SU-DHL-6 (cell line): ENCODE data around the gene AMN.

Experiments
- H2AFZ ChIP-seq: fragments of 200-600 bp; sonication (generic); 2 replicates; pipeline ENCODE4 v1.6.1; 2014; ENCODE audit warnings: low read depth, mild to moderate bottlenecking, moderate library complexity, mixed read lengths, antibody characterized with exemption, low read length; ENCODE audit not compliant: severe bottlenecking
- H3F3A ChIP-seq: fragments of 200-600 bp; shearing (Covaris generic); 2 replicates; pipeline ENCODE4 v1.6.0; 2016; ENCODE audit warnings: antibody characterized with exemption, mild to moderate bottlenecking; ENCODE audit not compliant: insufficient read depth
- H3K27ac ChIP-seq: fragments of 200-600 bp; sonication (generic); 2 replicates; pipeline ENCODE4 v1.5.1; 2016; ENCODE audit warnings: low read depth, mild to moderate bottlenecking, low read length, moderate library complexity, mixed read lengths
- H3K27me3 ChIP-seq: fragments of 200-600 bp; sonication (generic), shearing (Covaris generic); 2 replicates; pipeline ENCODE4 v1.6.0; 2014; ENCODE audit warnings: mild to moderate bottlenecking, low read length
- H3K36me3 ChIP-seq: fragments of 200-600 bp; sonication (generic); 2 replicates; pipeline ENCODE4 v1.6.1; 2014; ENCODE audit warnings: mild to moderate bottlenecking, low read length, mixed read lengths
- H3K4me2 ChIP-seq: fragments of 300-600, 200-600 bp; shearing (Covaris generic), sonication (generic); 2 replicates; pipeline ENCODE4 v1.6.0; 2014; ENCODE audit warnings: low read length, low read depth, mild to moderate bottlenecking; ENCODE audit not compliant: poor library complexity, severe bottlenecking
- H3K4me3 ChIP-seq: fragments of 200-600 bp; sonication (generic); 2 replicates; pipeline ENCODE4 v1.5.1; 2014; ENCODE audit warnings: antibody characterized with exemption, low read length, mild to moderate bottlenecking, mixed read lengths; ENCODE audit not compliant: insufficient read depth, poor library complexity, severe bottlenecking
- H3K79me2 ChIP-seq: fragments of 200-600 bp; sonication (generic); 2 replicates; pipeline ENCODE4 v1.6.1; 2014; ENCODE audit warnings: mild to moderate bottlenecking, low read length, moderate library complexity; ENCODE audit not compliant: insufficient read depth
- H3K9ac ChIP-seq: fragments of 200-600 bp; sonication (generic); 2 replicates; pipeline ENCODE4 v1.7.0; 2014; ENCODE audit warnings: mild to moderate bottlenecking, low read length
- H3K9me2 ChIP-seq: fragments of 200-600 bp; sonication (generic); replicated peaks from 2 replicates; pipeline ENCODE4 v1.6.1; 2014; ENCODE audit warnings: low read length; ENCODE audit not compliant: insufficient read depth
- H3K9me3 ChIP-seq: fragments of 200-600 bp; sonication (generic); 2 replicates; pipeline ENCODE4 v1.6.1; 2014; ENCODE audit warnings: low read length, mixed read lengths; ENCODE audit not compliant: insufficient read depth
- H4K20me1 ChIP-seq: fragments of 200-600 bp; sonication (generic); 2 replicates; pipeline ENCODE4 v1.6.1; 2014; ENCODE audit warnings: low read depth, mild to moderate bottlenecking, antibody characterized with exemption, low read length, moderate library complexity, mixed read lengths
- EZH2phosphoT487 ChIP-seq: fragments of 200-600 bp; sonication (generic), shearing (Covaris generic); conservative IDR thresholded peaks from 2 replicates; pipeline ENCODE4 v1.6.1; 2018; ENCODE audit warnings: mild to moderate bottlenecking, antibody characterized with exemption, low read length, moderate library complexity, mixed read lengths
- TF ChIP-seq, protein P1 (sequence below): fragments of 200-600 bp; sonication (generic); IDR thresholded peaks from one replicate; pipeline ENCODE4 v1.5.1; 2017; ENCODE audit warnings: antibody characterized with exemption, mild to moderate bottlenecking, low read length, moderate library complexity; ENCODE audit not compliant: insufficient read depth, poor library complexity, severe bottlenecking

AMN gene

DNA sequence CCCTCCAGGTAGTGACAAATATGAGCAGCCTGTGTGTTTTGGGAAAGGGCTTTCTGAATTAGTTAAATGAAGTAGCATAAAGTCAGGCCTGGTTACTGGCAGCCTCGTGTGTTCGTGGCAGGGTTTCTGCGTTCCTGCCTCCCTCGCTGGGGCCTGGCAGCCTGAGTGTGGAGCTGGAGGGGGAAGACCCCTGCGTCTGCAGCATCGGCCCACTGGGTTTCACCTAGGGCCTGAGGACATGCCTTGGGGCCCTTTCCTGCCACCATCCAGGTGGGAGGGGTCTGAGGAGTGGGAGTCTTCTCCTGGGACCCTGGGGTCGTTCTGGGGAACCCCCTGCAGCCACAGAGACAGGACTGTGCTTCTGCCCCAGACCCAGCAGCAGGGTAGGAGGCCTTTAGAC is 20.4 kb upstream of the AMN start:
- peak overlapping the region; percentile 40; the same call in 1 of the 2 replicates for H3K27ac ChIP-seq
- no peaks in the 10 kb centered on the region for H3K36me3 ChIP-seq
- no peaks in the 10 kb centered on the region for H3K79me2 ChIP-seq
- H3K9ac ChIP-seq = no peak overlapping the region; the same call in 1 of the 2 replicates
- TF ChIP-seq, protein P1, sequence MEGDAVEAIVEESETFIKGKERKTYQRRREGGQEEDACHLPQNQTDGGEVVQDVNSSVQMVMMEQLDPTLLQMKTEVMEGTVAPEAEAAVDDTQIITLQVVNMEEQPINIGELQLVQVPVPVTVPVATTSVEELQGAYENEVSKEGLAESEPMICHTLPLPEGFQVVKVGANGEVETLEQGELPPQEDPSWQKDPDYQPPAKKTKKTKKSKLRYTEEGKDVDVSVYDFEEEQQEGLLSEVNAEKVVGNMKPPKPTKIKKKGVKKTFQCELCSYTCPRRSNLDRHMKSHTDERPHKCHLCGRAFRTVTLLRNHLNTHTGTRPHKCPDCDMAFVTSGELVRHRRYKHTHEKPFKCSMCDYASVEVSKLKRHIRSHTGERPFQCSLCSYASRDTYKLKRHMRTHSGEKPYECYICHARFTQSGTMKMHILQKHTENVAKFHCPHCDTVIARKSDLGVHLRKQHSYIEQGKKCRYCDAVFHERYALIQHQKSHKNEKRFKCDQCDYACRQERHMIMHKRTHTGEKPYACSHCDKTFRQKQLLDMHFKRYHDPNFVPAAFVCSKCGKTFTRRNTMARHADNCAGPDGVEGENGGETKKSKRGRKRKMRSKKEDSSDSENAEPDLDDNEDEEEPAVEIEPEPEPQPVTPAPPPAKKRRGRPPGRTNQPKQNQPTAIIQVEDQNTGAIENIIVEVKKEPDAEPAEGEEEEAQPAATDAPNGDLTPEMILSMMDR = no peak
- no peak for TF ChIP-seq EZH2phosphoT487
- H3K9me2 ChIP-seq = no peaks in the 10 kb centered on the region
- H4K20me1 ChIP-seq = no peaks in the 10 kb centered on the region
- no peak overlapping the region for H3K4me3 ChIP-seq
- H3F3A ChIP-seq = peaks cover 8% of the 10 kb centered on the region
- H2AFZ ChIP-seq = no peak overlapping the region
- H3K4me2 ChIP-seq = peak overlapping the region; percentile 42
- no peaks in the 10 kb centered on the region for H3K9me3 ChIP-seq
- H3K27me3 ChIP-seq = no peaks in the 10 kb centered on the region

DNA sequence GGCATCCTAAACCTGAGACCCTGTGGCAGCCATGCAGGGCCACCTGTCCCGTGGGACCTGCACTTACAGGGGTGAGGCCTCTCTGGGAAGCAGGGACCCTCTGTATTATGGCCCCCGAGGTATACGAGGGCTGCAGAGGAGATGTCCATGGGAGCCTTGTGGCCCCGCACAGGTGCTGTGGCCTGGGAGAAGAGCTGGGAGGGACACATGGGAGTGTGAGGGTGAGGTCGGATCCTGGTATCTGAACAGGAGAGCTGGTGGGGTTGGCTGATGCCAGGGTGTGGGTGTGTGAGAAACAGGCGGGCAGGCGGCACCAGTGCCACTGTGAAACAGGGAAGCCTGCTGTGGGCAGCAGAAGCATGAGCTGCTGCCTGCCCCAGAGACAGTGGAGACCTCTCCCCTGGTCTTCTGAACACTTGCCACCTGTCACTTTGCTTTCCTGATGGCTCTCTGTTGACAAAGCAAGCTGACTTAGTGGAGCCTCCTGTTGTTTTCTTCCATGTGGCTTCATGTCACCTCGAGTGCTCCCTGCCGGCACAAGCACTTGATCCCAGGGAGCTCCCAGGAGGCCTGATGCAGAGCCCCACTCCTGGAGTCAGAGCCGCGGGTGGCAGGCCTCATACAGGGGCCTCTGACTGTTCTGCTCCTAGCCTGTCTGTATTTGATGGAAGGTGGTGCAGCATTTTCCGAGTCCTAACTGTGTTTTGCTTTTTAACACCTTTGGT is 19.8 kb upstream of the AMN start:
- Histone ChIP-seq H3K4me2 (no peak overlapping the region), H3K9me3 (no peaks in the 10 kb centered on the region), H4K20me1 (no peaks in the 10 kb centered on the region), H3K9me2 (no peaks in the 10 kb centered on the region), H3K9ac (no peak overlapping the region), H3K36me3 (no peaks in the 10 kb centered on the region), H3F3A (peaks cover 8% of the 10 kb centered on the region), H3K79me2 (no peaks in the 10 kb centered on the region), H3K27ac (no peak overlapping the region), H3K27me3 (no peaks in the 10 kb centered on the region), H3K4me3 (no peak overlapping the region), H2AFZ (no peak overlapping the region)
- no peak for TF ChIP-seq EZH2phosphoT487
- TF ChIP-seq, protein P1 = no peak

DNA sequence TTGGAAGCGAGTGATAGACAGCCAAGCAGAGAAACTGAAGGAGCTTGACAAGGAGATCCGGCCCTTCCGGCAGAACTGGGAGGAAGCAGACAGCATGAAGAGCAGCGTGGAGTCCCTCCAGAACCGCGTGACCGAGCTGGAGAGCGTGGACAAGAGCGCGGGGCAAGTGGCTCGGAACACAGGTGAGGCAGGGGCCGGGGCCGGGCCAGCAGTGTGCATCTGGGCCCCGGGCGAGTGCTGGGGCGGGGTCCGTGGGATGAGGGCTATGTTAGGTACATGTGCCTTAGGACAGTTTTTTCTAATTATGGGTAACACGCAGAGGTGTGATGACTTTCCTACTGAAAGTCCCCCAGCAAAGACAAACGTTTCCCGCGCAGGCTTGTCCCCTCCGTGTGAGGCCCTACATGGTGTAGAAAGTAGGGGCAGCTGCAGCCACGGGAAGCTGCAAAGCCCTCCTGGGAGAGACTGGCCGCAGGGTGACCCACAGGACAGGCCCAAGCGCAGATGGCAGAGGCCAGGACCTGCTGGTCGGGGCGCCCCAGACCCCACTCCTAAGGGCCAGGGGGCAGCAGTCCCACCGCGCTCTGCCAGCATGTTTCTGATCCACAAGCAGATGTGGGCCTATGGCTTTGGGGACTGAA is 19.1 kb upstream of the AMN start:
- H3K4me3 ChIP-seq = no peak overlapping the region
- no peaks in the 10 kb centered on the region for H3K27me3 ChIP-seq
- H3F3A ChIP-seq = peaks cover 8% of the 10 kb centered on the region
- no peak for TF ChIP-seq EZH2phosphoT487
- TF ChIP-seq, protein P1 = no peak
- H3K9ac ChIP-seq = no peak overlapping the region
- H3K79me2 ChIP-seq = no peaks in the 10 kb centered on the region
- H3K9me2 ChIP-seq = no peaks in the 10 kb centered on the region
- no peak overlapping the region for H3K4me2 ChIP-seq
- no peaks in the 10 kb centered on the region for H3K9me3 ChIP-seq
- no peaks in the 10 kb centered on the region for H4K20me1 ChIP-seq
- no peak overlapping the region for H3K27ac ChIP-seq
- no peaks in the 10 kb centered on the region for H3K36me3 ChIP-seq
- no peak overlapping the region for H2AFZ ChIP-seq
